NCI-H748 treated with DMSO at 0.1 percent for 48 hours (cell line): ENCODE data around the gene GRID2.

Experiments
- DNase-seq: peaks from one replicate; lab custom pipeline; 2025; lab: John Stamatoyannopoulos, UW

GRID2 gene

GRCh38 chr4:93684571-93684970, 1380.8 kb downstream of the GRID2 start:
- no peak for DNase-seq

- no peak for DNase-seq
Measured at GRCh38 chr4:93687304-93687703, 1383.5 kb downstream of the GRID2 start.

GRCh38 chr4:93688978-93689377, 1385.2 kb downstream of the GRID2 start:
- no peak for DNase-seq

- no peak for DNase-seq
Measured at GRCh38 chr4:93693141-93693540, 1389.4 kb downstream of the GRID2 start.

GRCh38 chr4:93698686-93699085, 1394.9 kb downstream of the GRID2 start:
- DNase-seq: no peak

- DNase-seq: no peak
Measured at GRCh38 chr4:93700571-93700970, 1396.8 kb downstream of the GRID2 start.

DNA sequence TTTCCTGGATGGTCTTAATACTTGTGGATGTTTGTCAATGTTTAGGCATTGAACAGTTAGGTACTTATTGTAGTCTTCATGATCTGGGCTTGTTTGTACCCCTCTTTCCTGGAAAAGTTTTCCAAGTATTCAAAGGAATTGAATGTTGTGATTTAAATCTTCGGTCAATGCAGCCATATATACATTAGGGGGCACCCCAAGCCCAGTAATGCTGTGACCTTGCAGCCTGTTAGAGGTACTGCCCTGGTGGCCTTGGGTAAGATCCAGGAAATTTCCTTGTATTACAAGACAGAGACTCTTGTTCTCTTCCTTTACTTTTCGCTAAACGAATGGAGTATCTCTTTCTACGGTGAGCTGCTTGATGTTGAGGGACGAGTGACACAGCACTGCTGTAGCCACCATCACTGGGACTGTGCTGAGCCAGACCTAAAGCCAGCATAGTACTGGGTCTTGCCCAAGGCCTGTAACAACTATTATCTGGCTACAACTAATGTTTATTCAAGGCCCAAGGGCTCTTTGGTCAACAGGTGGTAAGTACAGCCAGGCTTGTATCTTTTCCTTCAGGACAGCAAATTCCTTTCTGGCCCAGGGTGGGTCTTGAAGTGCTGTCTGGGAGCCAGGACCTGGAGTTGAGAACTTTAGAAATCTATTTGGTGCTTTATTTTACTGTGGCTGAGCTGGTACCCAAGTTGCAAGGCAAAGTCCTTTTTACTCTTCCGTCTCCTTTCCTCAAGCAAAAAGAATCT, 1406.5 kb downstream of the GRID2 start:
- DNase-seq: no peak

DNA sequence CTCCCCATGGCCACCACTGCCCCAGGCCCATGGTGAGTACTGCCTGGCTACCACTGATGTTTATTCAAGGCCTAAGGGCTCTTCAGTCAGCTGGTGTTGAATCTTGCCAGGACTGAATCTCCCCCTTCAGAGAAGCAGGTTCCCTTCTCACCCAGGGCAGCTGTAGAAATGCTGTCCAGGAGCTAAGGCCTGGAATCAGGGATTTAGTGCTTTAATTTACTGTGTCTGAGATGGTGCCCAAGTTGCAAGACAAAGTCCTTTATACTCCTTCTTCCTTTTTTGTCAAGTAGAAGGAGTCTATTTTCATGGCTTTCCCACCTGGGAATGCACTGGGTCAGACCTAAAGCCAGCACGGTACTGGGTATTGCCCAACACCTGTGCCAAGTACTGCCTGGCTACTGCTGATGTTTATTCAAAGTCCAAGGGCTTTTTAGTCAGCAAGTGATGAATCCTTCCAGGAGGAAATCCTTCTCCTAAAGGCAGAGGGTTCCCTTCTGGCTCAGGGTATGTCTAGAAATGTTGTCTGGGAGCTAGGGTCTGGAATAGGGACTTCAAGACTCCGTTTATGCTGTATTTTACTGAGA, 1407.2 kb downstream of the GRID2 start:
- no peak for DNase-seq

- DNase-seq: no peak
Measured at GRCh38 chr4:93718233-93718632, 1414.5 kb downstream of the GRID2 start.

- no peak for DNase-seq
Measured at GRCh38 chr4:93719552-93719951, 1415.8 kb downstream of the GRID2 start.

DNA sequence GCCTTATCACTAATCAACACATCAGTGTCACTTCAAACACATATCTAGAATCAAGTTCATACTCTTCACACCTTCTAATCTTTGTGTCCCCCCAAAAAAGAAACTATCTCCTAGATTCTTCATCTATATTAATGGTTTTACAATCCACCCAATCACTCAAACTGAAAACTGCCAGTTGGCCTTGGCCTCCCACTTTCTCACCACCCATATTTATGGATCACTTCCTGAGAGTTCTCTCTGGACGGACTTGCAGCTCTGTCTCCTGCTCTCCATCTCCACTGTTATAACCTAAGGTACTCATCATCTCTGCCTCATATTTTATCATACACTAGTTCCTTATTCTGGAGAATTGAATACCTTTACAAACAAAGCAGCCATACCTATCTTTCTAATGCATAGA, 1418.7 kb downstream of the GRID2 start:
- no peak for DNase-seq

GRCh38 chr4:93730251-93730650, 1426.5 kb downstream of the GRID2 start:
- no peak for DNase-seq

DNA sequence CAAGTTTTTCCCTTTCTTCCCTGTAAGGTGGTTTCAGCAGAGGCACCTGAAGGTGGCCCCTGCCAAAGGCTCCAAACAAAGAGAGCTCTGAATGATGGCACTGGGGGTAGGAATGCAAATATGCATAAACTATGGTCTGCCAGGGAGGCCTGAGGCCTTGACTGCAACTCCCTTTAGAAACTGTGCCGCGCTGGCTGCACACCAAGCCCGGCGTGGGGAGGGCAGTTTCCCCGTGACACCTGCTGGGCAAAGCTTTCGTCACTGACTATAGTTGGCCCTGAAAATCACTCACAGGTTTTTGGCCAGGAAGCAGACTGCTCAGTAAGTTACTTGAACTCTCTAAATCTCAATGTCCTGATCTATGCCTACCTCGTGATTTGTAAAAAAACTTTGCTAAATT, 1427.0 kb downstream of the GRID2 start:
- no peak for DNase-seq

GRCh38 chr4:93731456-93731855, 1427.7 kb downstream of the GRID2 start:
- DNase-seq: no peak

GRCh38 chr4:93732509-93732908, 1428.7 kb downstream of the GRID2 start:
- DNase-seq: no peak

GRCh38 chr4:93740890-93741289, 1437.1 kb downstream of the GRID2 start:
- no peak for DNase-seq

DNA sequence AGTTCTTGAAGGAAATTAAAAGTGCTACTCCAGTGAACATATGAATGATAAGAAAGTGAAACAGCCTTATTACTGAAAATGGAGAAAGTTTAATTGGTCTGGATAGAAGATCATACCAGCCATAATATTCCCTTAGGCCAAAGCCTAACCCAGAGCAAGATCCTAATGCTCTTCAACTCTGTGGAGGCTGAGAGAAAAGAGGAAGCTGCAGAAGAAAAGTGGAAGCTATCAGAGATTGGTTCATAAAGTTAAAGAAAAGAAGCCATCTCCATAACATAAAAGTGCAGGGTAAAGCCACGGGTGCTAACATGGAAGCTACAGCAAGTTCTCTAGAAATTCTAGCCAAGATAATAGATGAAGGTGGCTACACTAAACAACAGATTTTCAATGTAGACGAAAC, 1439.3 kb downstream of the GRID2 start:
- no peak for DNase-seq

DNA sequence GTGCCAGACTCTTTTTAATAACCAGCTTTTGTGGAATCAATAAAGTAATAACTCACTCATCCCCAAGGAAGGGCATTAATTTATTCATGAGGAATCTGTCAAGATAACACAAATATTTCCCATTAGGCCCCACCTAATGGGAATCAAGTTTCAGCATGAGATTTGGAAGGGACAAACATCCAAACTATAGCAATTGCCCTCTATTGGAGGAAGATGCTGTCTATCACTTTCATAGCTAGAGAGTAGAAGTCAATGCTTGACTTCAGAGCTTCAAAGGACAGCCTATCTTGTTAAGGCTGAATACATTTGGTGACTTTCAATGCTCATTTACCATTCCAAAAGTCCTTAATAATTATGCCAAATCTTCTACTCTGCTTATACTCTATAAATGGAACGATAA, 1439.9 kb downstream of the GRID2 start:
- DNase-seq: no peak

GRCh38 chr4:93744961-93745360, 1441.2 kb downstream of the GRID2 start:
- no peak for DNase-seq

GRCh38 chr4:93746031-93746430, 1442.3 kb downstream of the GRID2 start:
- no peak for DNase-seq

DNA sequence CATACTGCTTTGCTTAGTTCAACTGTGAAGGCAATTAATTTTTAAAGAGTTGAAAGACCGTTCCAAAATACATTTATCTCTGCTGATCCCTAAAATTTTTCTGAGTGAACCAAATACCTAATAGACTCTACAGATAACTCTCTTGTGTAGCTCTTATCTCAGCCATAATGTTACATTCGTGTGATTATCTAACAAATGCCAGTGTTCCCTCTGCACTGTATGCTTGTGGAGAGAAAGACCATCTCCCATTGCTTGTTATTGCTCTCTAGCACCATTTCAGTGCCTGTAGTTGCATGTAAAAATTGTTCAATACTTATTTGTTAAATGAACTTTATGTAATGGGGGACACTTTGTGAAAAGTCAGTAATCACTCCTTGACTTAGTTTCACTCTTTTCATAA, 1443.5 kb downstream of the GRID2 start:
- DNase-seq: no peak

DNA sequence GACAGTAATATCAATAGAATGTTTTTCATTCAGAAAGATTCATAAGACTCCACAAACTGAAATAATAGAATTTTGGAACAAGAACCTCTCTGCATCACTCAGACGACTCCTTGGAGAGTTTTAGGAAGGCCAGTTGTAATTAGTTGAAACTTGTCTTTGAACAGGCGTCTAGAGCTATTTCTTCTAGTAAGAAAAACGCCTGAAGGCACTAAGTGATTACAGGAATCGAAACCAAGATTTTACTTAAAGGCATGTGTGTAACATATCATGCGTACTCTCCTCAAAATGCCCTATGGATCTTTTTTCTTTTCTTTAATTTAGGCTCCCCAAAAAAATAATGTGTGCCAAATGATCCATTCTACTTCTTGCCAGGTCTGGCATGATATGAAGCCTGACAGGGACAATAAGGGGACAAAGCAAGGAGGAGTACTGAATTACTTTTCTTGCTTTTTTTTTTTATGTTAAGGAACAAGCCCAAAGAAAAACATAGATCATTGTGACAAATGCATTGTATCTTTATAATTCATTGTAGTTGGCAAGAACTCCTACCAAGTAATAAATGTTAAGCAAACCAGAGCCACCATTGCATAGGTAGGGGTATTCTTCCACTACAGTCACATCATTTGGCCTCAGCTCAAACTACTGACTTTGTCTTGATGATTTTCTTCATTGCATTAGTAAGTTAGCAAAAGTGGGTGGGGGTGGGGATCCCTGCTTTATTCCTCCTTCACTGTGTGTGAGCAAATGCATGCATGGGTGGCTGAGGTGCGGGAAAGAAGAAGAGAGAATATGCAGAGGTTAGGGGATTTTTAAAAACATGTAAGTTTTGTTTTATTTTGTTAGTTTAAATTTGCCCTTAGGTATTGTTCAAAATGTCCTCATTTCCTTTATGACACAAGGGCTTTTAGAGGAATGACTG, 1444.9 kb downstream of the GRID2 start:
- DNase-seq: no peak

DNA sequence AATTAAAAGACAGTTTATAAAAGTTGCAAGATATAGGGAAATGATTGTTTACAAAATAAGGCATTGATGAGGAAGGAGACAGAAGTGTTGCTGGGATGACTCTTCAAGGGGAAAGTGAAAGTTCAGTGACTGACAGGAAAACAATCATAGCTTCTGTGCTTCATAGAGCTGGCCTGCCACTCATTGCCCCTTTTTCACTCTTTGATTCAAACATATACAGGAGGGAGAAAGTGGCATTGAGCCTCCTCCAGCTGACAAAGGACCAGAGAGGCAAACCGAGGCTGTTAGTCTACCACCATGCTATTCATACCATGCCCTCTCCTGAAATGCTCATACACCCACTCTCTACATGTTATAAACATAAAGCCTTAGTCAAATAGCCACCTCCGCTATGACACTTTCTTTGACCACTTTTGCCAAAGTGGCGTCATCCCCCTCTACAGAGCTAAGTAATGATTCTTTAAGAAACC, 1445.6 kb downstream of the GRID2 start:
- DNase-seq: no peak
